H1 (cell line): Measurements from ENCODE around the gene ZNF665. TPM values are rescaled to one million over a fixed set of nuclear protein-coding genes. Genes with fewer than 3 reads are reported as not detected.

Source experiments
- CTCF ChIA-PET: fragments of 300-600 bp; sonication (Branson Sonifier 250); formaldehyde crosslinking; loops from one replicate; lab custom pipeline; 2021; ENCODE audit not compliant: partially characterized antibody; lab: Charles Lee
- POLR2A ChIA-PET: fragments of 300-600 bp; sonication (Branson Sonifier 250); formaldehyde crosslinking; loops from one replicate; lab custom pipeline; 2021; ENCODE audit warnings: inconsistent platforms; ENCODE audit not compliant: partially characterized antibody; lab: Charles Lee
- DNase-seq, 2 experiments: peaks; one replicate each; pipeline versions ENCODE4 v3.0.0 to v3.0.0-alpha.2; 2010 to 2022; ENCODE audit warnings: low spot score in 2 of 2, low read depth in 1 of 2, mixed read lengths in 1 of 2
- FAIRE-seq: peaks from 2 replicates; lab custom pipeline; 2011; peaks lifted over from hg19 to GRCh38; lab: Jason Lieb, UNC
- H2AFZ ChIP-seq: 2 replicates; pipeline ENCODE4 v1.8.1; 2012; ENCODE audit warnings: low read length, inconsistent platforms
- H2AK5ac ChIP-seq: 2 replicates; pipeline ENCODE4 v1.6.1; 2013; ENCODE audit warnings: low read depth, low read length
- H2BK120ac ChIP-seq: replicated peaks from 2 replicates; pipeline ENCODE3; 2013; ENCODE audit warnings: low read depth, low read length, inconsistent platforms
- H2BK12ac ChIP-seq: 2 replicates; pipeline ENCODE4 v1.6.1; 2013; ENCODE audit warnings: low read depth, low read length
- H2BK15ac ChIP-seq: 2 replicates; pipeline ENCODE4 v1.6.1; 2013; ENCODE audit warnings: low read length
- H2BK20ac ChIP-seq: 2 replicates; pipeline ENCODE4 v1.6.1; 2013; ENCODE audit warnings: low read length
- H2BK5ac ChIP-seq: 2 replicates; pipeline ENCODE4 v1.6.1; 2013; ENCODE audit warnings: low read depth, low read length
- H3K14ac ChIP-seq: 2 replicates; pipeline ENCODE4 v1.6.1; 2013; ENCODE audit warnings: inconsistent platforms; ENCODE audit not compliant: insufficient read length
- H3K18ac ChIP-seq: 2 replicates; pipeline ENCODE4 v1.6.1; 2013; ENCODE audit warnings: low read length; ENCODE audit errors: extremely low read depth
- H3K23ac ChIP-seq: 2 replicates; pipeline ENCODE4 v1.6.1; 2013; ENCODE audit warnings: inconsistent platforms; ENCODE audit not compliant: insufficient read length
- H3K23me2 ChIP-seq: 2 replicates; pipeline ENCODE4 v1.6.1; 2013; ENCODE audit warnings: low read depth, low read length
- H3K27ac ChIP-seq: 2 replicates; pipeline ENCODE4 v1.6.1; 2011; ENCODE audit warnings: low read depth, low read length, inconsistent platforms
- H3K27me3 ChIP-seq, 4 experiments: replicated peaks in 1 of 4; 1 replicate in 1 of 4; 2 replicates in 3 of 4; pipeline versions ENCODE4 v1.6.1 to v1.8.1; 2011 to 2013; ENCODE audit warnings: low read length in 3 of 4, mild to moderate bottlenecking in 3 of 4, inconsistent platforms in 2 of 4, mixed read lengths in 2 of 4, moderate library complexity in 1 of 4; ENCODE audit not compliant: control insufficient read depth in 3 of 4, insufficient read depth in 3 of 4; ENCODE audit errors: extremely low read depth in 1 of 4
- H3K36me3 ChIP-seq, 4 experiments: 2 replicates each; pipeline versions ENCODE4 v1.6.1 to v1.8.1; 2011 to 2013; ENCODE audit warnings: mild to moderate bottlenecking in 4 of 4, low read length in 3 of 4, moderate library complexity in 2 of 4, control low read depth in 1 of 4, inconsistent platforms in 1 of 4; ENCODE audit not compliant: insufficient read depth in 4 of 4, control insufficient read depth in 2 of 4
- H3K4ac ChIP-seq: replicated peaks from 2 replicates; pipeline ENCODE3; 2013; ENCODE audit warnings: low read length, low read depth, mixed read lengths, inconsistent platforms; ENCODE audit not compliant: insufficient read length
- H3K4me1 ChIP-seq, 4 experiments: replicated peaks in 1 of 4; 1 replicate in 1 of 4; 2 replicates in 3 of 4; pipeline versions ENCODE4 v1.6.1 to v1.8.1; 2011 to 2013; ENCODE audit warnings: low read length in 3 of 4, inconsistent platforms in 2 of 4, mixed read lengths in 1 of 4; ENCODE audit not compliant: insufficient read depth in 4 of 4, control insufficient read depth in 3 of 4
- H3K4me2 ChIP-seq, 2 experiments: 2 replicates each; pipeline versions ENCODE4 v1.6.1 to v1.8.1; 2011 to 2013; ENCODE audit warnings: low read depth in 2 of 2, low read length in 2 of 2, control low read depth in 1 of 2, inconsistent platforms in 1 of 2, mild to moderate bottlenecking in 1 of 2; ENCODE audit not compliant: insufficient read depth in 1 of 2
- H3K4me3 ChIP-seq, 4 experiments: fragments of 200-600, 300-600 bp in 1 of 4; sonication (generic), shearing (Covaris generic), sonication (Bioruptor Twin) in 1 of 4; 2 replicates each; pipeline versions ENCODE4 v1.5.1 to v1.8.1; 2011 to 2016; ENCODE audit warnings: low read length in 4 of 4, low read depth in 3 of 4, control low read depth in 2 of 4, inconsistent platforms in 2 of 4, mild to moderate bottlenecking in 2 of 4, mixed read lengths in 1 of 4, moderate library complexity in 1 of 4; ENCODE audit not compliant: insufficient read depth in 2 of 4; ENCODE audit errors: extremely low read depth in 1 of 4
- H3K56ac ChIP-seq: replicated peaks from 2 replicates; pipeline ENCODE3; 2013; ENCODE audit warnings: low read depth, mild to moderate bottlenecking, mixed read lengths, low read length, inconsistent platforms; ENCODE audit not compliant: insufficient read length
- H3K79me1 ChIP-seq: 2 replicates; pipeline ENCODE4 v1.6.1; 2013; ENCODE audit warnings: low read depth, low read length, control low read depth
- H3K79me2 ChIP-seq, 2 experiments: 2 replicates each; pipeline versions ENCODE4 v1.6.1 to v1.8.1; 2012 to 2013; ENCODE audit warnings: low read length in 2 of 2, mild to moderate bottlenecking in 2 of 2, inconsistent platforms in 1 of 2; ENCODE audit not compliant: insufficient read depth in 2 of 2, control insufficient read depth in 1 of 2
- H3K9ac ChIP-seq, 4 experiments: replicated peaks in 1 of 4; 1 replicate in 1 of 4; 2 replicates in 3 of 4; pipeline versions ENCODE4 v1.6.1 to v1.8.1; 2011 to 2013; ENCODE audit warnings: low read depth in 3 of 4, low read length in 3 of 4, control low read depth in 2 of 4, mild to moderate bottlenecking in 2 of 4, moderate library complexity in 2 of 4, inconsistent platforms in 1 of 4; ENCODE audit errors: extremely low read depth in 1 of 4
- H3K9me3 ChIP-seq, 2 experiments: 2 replicates each; pipeline versions ENCODE4 v1.6.1 to v1.8.1; 2012 to 2013; ENCODE audit warnings: mild to moderate bottlenecking in 2 of 2, moderate library complexity in 2 of 2, control low read depth in 1 of 2, inconsistent platforms in 1 of 2, low read depth in 1 of 2, low read length in 1 of 2, mixed read lengths in 1 of 2; ENCODE audit not compliant: insufficient read depth in 2 of 2
- H4K20me1 ChIP-seq, 2 experiments: replicated peaks in 1 of 2; 2 replicates each; pipeline versions ENCODE3 to v1.8.1; 2011 to 2013; ENCODE audit warnings: inconsistent platforms in 2 of 2, low read length in 2 of 2, mild to moderate bottlenecking in 1 of 2; ENCODE audit not compliant: insufficient read depth in 2 of 2, control insufficient read depth in 1 of 2
- H4K5ac ChIP-seq: 2 replicates; pipeline ENCODE4 v1.6.1; 2013; ENCODE audit warnings: low read length, low read depth, mixed read lengths, inconsistent platforms; ENCODE audit not compliant: insufficient read length
- H4K8ac ChIP-seq: 2 replicates; pipeline ENCODE4 v1.8.0; 2013; ENCODE audit warnings: mild to moderate bottlenecking, moderate library complexity, low read length, inconsistent platforms; ENCODE audit not compliant: insufficient read depth; ENCODE audit errors: extremely low read depth
- H4K91ac ChIP-seq: replicated peaks from 2 replicates; pipeline ENCODE3; 2013; ENCODE audit warnings: low read length, mixed read lengths, inconsistent platforms; ENCODE audit not compliant: insufficient read length
- BCL11A ChIP-seq, 2 experiments: IDR thresholded peaks; one replicate each; pipeline ENCODE4 v1.6.1; 2011; ENCODE audit warnings: low read depth in 2 of 2, low read length in 2 of 2, mild to moderate bottlenecking in 2 of 2
- CHD1 ChIP-seq: IDR thresholded peaks from 2 replicates; pipeline ENCODE4 v1.6.1; 2012; ENCODE audit warnings: low read depth, low read length, improper control_type of control experiment
- HDAC2 ChIP-seq, 2 experiments: fragments of 300-600 bp in 1 of 2; sonication (generic) in 1 of 2; IDR thresholded peaks; 2 replicates each; pipeline ENCODE4 v1.6.1; 2011 to 2012; ENCODE audit warnings: low read depth in 2 of 2, low read length in 2 of 2, mild to moderate bottlenecking in 2 of 2, moderate library complexity in 2 of 2, borderline replicate concordance in 1 of 2, inconsistent platforms in 1 of 2
- KDM5A ChIP-seq: fragments of 200-600 bp; IDR thresholded peaks from 2 replicates; pipeline ENCODE4 v1.7.1; 2012; ENCODE audit warnings: mild to moderate bottlenecking, low read length, inconsistent platforms, mixed read lengths
- NRF1 ChIP-seq: IDR thresholded peaks from 2 replicates; pipeline ENCODE4 v1.6.1; 2011; ENCODE audit warnings: mild to moderate bottlenecking, low read depth, low read length, improper control_type of control experiment
- POLR2A ChIP-seq, 2 experiments: IDR thresholded peaks; 1 replicate in 1 of 2; 2 replicates in 1 of 2; pipeline ENCODE4 v1.6.1; 2011; ENCODE audit warnings: low read depth in 2 of 2, low read length in 2 of 2, mild to moderate bottlenecking in 2 of 2; ENCODE audit errors: control extremely low read depth in 1 of 2
- TEAD4 ChIP-seq: IDR thresholded peaks from 2 replicates; pipeline ENCODE4 v1.6.1; 2012; ENCODE audit warnings: low read depth, low read length, inconsistent platforms, mixed read lengths
- WGBS, 2 experiments: shearing (Covaris generic) in 1 of 2; methylation state at CpG; one replicate each; pipeline versions ENCODE4 v1.1.6 to v1.1.7; 2013 to 2015; ENCODE audit warnings: low lambda C conversion rate in 2 of 2, mixed read lengths in 2 of 2, inconsistent platforms in 1 of 2, low coverage in 1 of 2, missing lambda C conversion rate in 1 of 2; ENCODE audit not compliant: insufficient replicate concordance in 2 of 2, insufficient coverage in 1 of 2, insufficient read length in 1 of 2; ENCODE audit errors: extremely low coverage in 1 of 2, missing lambda C conversion rate in 1 of 2; 5-methylcytosine and 5-hydroxymethylcytosine counted together
- polyA plus RNA-seq, 7 experiments: library from polyadenylated mRNA; depleted of rRNA in 3 of 7; stranded (reverse) in 5 of 7; unstranded in 2 of 7; fragments of >200 nt in 5 of 7; fragments of 200-250 nt in 2 of 7; gene quantifications; 1 replicate in 5 of 7; 2 replicates in 1 of 7; 4 replicates in 1 of 7; pipeline versions ENCODE4 v1.2.1 to v1.2.3, GENCODE V29; 2011 to 2013; ENCODE audit warnings: missing spikeins in 2 of 7, mixed read lengths in 2 of 7
- total RNA-seq: library from RNA; stranded (reverse); fragmentation: NEBNext Ultra II Directional; extraction: Animal tissue kit (Norgen Biotek cat#: 25700); gene quantifications from 2 replicates; pipeline ENCODE4 v1.2.1, GENCODE V29; 2021
- TF ChIP-seq, protein P1 (sequence below), 3 experiments: IDR thresholded peaks; 1 replicate in 2 of 3; 2 replicates in 1 of 3; pipeline versions ENCODE4 v1.5.1 to v1.6.1; 2011; ENCODE audit warnings: low read length in 3 of 3, mild to moderate bottlenecking in 3 of 3, inconsistent platforms in 2 of 3, low read depth in 1 of 3, moderate library complexity in 1 of 3; ENCODE audit not compliant: insufficient read depth in 1 of 3; ENCODE audit errors: control extremely low read depth in 1 of 3

Gene ZNF665
- total and polyA plus RNA-seq, 2 of the 8 experiments (the other 6 are each of a cell fraction or from before 2014, with no cell fraction given): 2.4 to 6.4 TPM

DNA sequence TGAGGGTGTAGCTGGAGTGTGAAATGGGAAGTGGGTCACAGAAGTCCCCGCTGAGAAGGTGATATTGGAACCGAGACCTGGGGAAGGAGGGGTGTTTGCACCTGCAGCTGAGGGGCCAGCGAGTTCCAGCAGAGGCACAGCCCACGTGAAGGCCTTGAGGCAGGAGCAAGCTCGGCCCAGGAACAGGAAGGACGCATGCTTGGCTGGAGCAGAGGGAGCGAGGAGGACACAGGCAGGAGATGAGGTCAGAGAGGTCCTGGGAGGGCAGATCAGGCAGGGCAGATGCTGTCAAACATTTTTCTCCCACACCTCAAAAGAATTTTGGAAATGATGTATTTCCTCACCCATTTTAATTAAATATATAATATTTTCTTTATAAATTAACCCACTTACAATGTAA lies 69.8 kb downstream of the ZNF665 start:
- H3K9me3 ChIP-seq: no peaks in the 10 kb centered on the region
- DNase-seq: no peak
- WGBS, 2 experiments: 95% methylated on average over 5 of the region's 7 CpGs; no CpG with 5 or more reads in 1 of the 2 experiments

More for the DNA sequence above, 69.8 kb downstream of the ZNF665 start:
- H3K79me1 ChIP-seq: no peaks in the 10 kb centered on the region
- ChIA-PET POLR2A (no interaction called here), CTCF (no interaction called here)
- peaks cover 0 to 3% of the 10 kb centered on the region in 2 experiments for H4K20me1 ChIP-seq
- no peak overlapping the region for H3K56ac ChIP-seq
- H3K36me3 ChIP-seq: peaks cover 0 to 4% (median 0%) of the 10 kb centered on the region in 4 experiments; a peak in 1 of 8 replicates
- H4K5ac ChIP-seq: no peak overlapping the region
- no peak overlapping the region for H2BK12ac ChIP-seq
- H2AK5ac ChIP-seq: no peak overlapping the region
- H3K18ac ChIP-seq: no peak overlapping the region
- no peak overlapping the region for H2BK20ac ChIP-seq
- H3K79me2 ChIP-seq: no peaks in the 10 kb centered on the region
- H2BK120ac ChIP-seq: no peak overlapping the region
- H3K9ac ChIP-seq: no peak overlapping the region
- H3K4me2 ChIP-seq: no peak overlapping the region
- H4K91ac ChIP-seq: no peak overlapping the region
- H3K27ac ChIP-seq: no peak overlapping the region
- no peaks in the 10 kb centered on the region for H3K27me3 ChIP-seq
- FAIRE-seq: no peak
- no peak overlapping the region for H3K4ac ChIP-seq
- no peak overlapping the region for H2BK5ac ChIP-seq
- no peak overlapping the region for H3K14ac ChIP-seq
- H3K4me1 ChIP-seq: no peaks in the 10 kb centered on the region
- no peak overlapping the region for H3K4me3 ChIP-seq
- no peaks in the 10 kb centered on the region for H3K23me2 ChIP-seq
- TF ChIP-seq CHD1: no peak
- no peak for TF ChIP-seq NRF1
- no peak for TF ChIP-seq BCL11A (IDR thresholded peaks at IDR 0.05; ENCODE audit: low read depth in 2 of 2, low read length in 2 of 2)
- no peak for TF ChIP-seq HDAC2 (IDR thresholded peaks at IDR 0.05; ENCODE audit: borderline replicate concordance in 1 of 2, low read depth in 2 of 2, low read length in 2 of 2)
- TF ChIP-seq TEAD4: no peak
- TF ChIP-seq POLR2A (IDR thresholded peaks at IDR 0.05; ENCODE audit: control extremely low read depth in 1 of 2, low read depth in 2 of 2, low read length in 2 of 2): no peak
- no peak for TF ChIP-seq KDM5A
- TF ChIP-seq, protein P1, sequence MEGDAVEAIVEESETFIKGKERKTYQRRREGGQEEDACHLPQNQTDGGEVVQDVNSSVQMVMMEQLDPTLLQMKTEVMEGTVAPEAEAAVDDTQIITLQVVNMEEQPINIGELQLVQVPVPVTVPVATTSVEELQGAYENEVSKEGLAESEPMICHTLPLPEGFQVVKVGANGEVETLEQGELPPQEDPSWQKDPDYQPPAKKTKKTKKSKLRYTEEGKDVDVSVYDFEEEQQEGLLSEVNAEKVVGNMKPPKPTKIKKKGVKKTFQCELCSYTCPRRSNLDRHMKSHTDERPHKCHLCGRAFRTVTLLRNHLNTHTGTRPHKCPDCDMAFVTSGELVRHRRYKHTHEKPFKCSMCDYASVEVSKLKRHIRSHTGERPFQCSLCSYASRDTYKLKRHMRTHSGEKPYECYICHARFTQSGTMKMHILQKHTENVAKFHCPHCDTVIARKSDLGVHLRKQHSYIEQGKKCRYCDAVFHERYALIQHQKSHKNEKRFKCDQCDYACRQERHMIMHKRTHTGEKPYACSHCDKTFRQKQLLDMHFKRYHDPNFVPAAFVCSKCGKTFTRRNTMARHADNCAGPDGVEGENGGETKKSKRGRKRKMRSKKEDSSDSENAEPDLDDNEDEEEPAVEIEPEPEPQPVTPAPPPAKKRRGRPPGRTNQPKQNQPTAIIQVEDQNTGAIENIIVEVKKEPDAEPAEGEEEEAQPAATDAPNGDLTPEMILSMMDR (IDR thresholded peaks at IDR 0.05; ENCODE audit: control extremely low read depth in 1 of 3, insufficient read depth in 1 of 3, low read depth in 1 of 3, low read length in 3 of 3): no peak
- H4K8ac ChIP-seq: no peak overlapping the region
- no peak overlapping the region for H2BK15ac ChIP-seq
- no peak overlapping the region for H3K23ac ChIP-seq
- H2AFZ ChIP-seq: no peak overlapping the region
